Measurements from ENCODE around the gene TMEM120B.
"Not testable (repeated sequence)": the region's sequence is repeated elsewhere in the genome, so short reads cannot be mapped to it uniquely, and the experiment has no call there.

DNA sequence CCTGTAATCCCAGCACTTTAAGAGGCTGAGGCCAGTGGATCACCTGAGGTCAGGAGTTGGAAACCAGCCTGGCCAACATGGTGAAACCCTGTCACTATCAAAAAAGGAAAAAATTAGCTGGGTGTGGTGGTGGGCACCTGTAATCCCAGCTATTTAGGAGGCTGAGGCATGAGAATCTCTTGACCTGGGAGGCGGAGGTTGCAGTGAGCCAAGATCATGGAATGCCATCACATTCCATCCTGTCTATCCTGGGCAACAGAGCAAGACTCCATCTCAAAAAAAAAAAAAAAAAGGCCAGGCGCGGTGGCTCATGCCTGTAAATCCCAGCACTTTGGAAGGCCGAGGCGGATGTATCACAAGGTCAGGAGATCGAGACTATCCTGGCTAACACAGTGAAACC, 14.7 kb upstream of the TMEM120B start:
- TF ChIP-seq RAD51 (IDR thresholded peaks at IDR 0.05; ENCODE audit: borderline replicate concordance); EZH2 (conservative IDR thresholded peaks at IDR 0.05; ENCODE audit: low read depth, low read length): not testable (repeated sequence)
